ENCODE data around the gene PEPD.

PEPD gene

DNA sequence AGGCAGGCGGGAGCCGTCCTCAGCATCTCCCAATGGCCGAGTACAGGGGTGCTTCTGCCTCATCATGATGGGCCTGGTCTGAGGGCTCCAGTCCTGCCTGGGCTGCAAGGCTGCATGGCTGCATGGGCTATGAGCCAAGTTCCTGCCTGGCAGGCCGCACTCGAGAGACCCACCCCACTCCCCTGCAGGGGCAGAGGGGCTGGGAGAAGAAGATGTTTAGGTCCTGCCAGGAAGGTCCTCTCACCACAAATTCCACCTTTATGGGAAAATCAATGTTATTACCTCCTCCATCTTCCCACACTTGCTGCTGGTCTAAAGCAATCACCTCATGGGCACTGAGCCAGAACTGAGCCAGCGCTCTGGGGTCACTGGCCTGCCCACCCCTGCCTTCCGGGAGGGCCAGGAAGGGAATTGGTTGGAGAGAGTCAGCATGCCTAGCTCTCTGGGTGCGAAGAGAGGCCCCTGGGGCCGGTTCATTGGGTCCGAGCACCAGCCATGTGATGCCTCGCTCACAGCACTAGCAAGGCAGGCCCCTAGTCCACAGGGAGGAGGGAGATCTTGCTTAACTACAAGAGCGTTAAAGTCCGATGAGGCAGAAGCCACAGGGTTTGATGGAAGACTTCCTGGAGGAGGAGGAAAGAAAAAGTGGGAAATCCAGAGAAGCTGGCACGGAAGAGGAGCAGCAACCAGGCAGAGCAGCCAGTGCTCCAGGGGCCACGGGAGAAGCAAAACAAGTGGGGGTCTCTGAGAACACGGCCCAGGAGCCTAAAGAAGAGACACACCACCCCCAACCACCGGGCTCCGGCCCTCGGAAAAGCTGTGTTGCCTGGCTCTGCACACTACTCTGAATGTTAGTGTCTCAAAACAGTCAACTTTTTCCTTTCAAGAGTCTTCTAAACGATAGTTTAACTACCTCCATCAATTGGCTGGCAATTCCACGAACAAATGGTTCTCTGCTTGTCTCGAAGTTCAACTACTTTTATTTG lies 84.9 kb downstream of the PEPD start:
- no peak for DNase-seq

DNA sequence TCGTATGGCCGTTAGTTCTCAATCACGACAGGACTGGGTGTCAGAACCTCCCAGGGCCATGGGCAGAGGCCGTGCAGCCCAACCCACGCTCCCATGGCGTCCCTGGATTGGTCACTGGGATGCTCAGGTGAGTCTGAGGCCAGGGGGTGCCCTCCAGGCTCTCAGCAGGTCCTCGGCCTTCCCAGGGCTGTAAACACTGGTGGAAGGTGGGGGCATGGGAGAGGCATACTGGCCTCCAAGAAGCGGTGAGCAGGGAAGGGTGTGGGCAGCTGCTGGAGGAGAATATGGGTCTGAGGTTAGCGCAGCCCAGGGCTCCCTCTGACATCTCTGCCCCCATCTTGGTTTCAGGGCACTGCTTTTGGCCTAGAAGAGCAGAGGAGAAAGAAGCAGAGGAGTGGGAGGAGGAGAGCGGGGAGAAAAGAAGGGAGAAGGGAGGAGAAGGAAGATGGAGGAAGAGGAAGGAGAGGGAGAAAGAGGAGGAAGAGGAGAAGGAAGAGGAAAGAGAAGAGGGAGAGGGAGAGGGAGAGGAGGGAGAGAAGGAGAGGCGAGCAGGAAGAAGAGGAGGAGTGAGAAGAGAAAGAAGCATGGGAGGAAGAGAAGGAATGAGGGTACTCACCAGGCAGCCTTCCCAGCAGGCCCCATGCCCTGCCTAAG lies 85.8 kb downstream of the PEPD start:
- no peak for DNase-seq

DNA sequence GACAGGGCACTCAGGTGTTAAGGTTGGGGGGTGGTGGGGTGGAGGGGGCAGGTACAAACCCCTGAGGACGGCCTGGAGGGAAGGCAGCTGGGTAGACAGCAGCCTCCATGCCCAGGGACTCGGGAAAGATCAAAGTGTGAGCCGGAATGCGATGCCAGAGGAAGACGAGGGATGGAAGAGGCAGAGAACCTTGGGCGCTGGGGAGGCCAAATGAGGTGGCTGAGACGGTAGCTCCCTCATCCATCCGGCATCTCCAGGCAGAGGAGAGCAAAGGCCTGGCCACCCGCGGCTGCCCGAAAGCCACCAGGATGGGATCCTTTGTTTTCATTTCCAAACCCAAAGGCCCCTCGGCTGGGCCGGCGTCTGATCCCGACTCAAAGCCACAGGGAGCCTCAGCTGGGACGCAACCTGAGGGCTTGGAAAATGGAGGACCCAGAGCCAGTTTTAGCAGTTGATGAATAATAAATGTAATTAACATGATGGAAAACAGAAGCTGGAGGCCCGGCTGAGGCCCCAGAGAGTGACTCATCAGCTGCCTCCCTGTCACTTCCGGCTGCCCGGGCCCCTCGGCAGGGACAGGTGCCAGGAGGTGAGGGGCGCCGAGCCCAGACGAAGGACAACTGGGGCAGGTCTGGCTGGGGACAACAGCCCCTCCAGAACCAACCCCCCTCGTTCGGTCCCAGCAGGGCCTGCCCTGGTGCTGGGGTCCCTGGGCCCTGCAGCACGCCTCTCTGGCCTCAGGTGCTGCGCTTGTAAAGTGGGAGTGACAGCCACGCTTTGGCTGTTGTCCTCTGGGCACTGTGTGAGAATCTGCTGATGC lies 86.5 kb downstream of the PEPD start:
- DNase-seq, result no peak

DNA sequence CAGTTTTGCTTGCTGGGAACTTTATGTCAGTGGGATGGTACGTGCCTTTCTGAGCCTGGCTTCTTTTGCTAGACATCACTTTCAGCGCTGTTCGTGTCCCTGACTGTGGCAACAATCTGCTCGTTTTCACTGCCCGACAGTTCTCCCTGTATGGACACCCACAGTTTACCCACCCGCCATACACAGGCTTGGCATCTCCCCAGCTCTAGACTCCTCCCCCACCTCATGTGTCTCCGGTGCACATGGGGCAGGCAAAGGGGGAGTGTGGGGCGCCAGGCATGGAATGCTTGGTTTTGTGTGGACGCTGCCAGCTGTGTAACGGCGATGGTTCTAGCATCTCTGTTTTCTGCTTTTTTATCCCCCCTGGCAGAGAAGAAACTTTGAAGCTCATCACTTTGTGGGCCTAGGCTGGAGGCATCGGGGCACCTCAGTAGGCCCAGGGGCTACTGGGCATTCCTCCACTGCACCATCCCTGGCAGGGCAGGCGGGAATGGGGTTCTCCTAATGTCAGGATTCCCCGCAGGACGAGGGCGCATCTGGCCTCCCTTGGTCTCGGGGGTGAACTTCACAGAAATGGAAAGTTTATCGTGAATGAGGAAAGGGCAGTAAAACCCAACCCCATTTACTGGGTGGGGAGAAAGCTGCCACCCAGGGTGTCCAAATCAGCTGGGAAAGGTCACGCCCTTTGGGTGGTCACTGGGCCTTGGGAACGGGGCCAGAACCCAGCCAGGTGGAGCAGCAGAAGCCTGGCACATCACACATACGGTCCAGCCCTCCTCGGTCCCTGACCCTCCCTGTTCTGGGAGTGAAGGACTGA lies 87.3 kb downstream of the PEPD start:
- no peak for DNase-seq

DNA sequence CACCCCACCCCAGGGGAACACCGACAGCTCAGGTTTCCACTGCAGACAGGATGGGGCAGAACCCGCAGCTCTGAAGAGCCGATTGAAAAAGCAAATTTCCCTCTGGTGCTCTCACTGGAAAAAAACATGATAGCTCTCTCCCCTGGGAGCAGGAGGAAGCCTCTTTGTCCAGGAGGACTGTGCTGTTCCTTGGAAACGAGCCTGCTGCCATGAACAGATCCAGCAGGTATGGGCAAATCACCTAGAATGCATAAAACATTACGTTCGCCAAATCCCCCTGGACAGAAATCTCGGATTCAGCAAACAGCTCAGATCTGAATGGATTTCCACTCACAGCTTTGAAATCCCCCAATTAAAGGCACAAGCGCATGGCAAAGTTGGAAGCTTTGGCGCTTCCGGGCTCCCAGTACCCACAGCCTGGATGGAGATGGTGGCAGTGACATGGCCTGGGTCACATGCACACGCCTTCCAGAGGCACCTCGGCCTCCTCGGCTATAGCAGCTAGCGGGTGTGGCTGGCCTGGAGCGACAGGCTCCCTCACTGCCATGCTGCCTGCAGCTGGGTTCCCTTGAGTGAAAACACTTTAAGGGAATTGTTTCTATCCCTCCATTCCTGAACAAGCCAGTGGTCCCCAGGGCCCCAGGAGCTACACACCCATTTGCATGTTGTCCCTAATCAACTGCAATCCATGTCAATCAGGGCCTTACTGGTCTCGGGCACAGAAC lies 89.0 kb downstream of the PEPD start:
- DNase-seq, result no peak

DNA sequence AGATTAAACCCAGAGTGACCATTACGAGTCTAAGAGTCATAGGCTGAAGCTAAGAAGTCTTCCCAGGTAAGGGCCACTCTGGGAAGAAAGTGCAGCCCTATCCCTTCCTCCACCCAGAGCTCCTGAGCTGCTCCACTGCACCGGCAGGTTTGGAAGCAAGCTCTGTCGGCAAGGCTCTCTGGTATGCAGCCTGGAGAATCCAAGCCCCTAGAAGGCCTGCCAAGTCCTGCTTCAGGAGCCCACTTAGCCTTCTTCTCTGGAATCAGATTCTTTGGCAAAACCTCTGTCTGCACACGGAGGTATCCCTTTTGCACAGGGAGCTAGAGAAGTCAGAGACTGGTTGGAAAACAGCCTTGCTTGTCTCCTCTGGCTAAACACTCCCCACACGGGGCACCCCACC lies 89.6 kb downstream of the PEPD start:
- DNase-seq, result no peak

DNA sequence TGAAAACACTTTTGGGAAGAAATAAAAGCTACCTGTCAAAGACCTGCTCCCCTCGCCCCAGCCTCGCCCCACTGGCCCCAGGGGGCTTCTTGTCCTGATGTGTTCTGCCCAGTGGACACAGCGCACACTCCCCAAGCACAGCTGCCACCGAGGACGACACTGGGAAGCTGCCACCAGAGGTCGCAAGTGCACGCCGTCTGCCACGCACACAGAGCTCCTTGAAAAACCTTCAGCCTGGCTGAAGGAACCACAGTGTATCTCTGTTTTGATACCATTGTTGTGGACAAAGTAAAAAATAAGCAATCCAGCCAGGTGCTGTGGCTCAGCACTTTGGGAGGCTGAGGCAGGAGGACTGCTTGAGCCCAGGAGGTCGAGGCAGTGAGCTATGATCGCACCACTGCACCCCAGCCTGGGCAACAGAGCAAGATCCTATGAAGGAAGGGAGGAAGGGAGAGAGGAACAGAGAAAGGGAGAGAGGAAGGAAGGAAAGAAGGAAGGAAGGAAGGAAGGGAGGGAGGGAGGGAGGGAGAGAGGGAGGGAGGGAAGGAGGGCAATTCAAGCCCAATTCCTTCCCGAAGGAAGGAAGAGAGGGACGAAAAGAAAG lies 90.8 kb downstream of the PEPD start:
- DNase-seq, result peak; percentile 73

DNA sequence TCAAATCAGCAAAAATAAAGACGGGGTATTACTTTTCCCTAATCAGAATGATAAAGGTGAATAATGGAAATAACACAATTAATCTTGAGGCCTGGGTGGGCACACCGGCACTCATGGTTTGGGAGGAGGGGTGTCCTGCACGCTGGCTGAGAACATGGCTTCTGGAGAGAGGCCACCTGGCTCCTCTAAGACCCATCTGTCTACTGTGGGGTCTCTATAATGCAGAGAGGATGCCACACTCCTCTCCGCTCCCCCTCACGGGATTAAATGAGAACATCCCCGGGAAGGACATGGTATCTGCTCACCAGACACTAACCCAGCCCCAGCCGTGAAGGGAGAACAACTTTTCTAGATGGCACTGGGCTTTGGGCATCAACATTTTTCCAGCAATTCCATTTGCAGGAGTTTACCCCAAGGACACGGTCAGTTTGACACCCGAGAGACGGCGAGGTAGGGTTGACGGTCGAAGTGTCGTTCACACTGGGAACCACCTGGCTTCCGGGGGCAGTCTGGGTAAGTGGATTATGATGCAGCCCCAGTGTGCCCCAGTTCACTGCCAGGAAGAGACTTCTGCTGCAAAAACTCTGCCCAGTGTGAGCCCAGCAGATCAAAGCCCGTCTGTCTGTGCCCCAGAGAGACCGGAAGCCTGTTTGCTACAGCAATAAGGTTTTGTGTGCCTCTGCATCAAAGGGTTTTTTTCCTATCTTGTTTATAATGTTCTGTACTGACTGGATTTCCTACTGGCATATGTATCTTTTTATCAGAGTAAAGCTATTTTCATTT lies 91.5 kb downstream of the PEPD start:
- DNase-seq, result peak; percentile 60

DNA sequence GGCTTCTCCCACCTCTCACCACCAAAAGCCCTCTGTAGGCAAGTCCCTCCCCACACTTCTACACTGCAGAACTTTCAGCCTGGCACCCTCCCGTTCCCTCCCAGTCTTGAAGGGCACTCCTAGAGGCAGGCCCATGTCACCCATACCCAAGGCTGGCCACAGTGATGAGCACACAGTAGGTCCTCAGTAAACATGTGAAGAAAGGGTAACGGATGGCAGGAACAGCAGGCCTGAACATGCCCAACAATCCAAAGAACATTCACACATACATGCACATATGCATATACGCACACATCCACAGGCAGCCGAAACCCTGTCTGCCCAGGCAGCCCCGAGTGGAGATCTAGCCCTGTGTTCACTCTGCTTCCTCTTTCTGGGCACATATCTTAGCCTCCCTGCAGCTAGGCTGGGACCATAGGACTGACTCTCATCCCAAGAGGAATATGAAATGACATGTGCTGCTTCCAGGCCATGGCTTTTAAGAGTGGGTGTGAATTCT lies 92.9 kb downstream of the PEPD start:
- no peak for DNase-seq

DNA sequence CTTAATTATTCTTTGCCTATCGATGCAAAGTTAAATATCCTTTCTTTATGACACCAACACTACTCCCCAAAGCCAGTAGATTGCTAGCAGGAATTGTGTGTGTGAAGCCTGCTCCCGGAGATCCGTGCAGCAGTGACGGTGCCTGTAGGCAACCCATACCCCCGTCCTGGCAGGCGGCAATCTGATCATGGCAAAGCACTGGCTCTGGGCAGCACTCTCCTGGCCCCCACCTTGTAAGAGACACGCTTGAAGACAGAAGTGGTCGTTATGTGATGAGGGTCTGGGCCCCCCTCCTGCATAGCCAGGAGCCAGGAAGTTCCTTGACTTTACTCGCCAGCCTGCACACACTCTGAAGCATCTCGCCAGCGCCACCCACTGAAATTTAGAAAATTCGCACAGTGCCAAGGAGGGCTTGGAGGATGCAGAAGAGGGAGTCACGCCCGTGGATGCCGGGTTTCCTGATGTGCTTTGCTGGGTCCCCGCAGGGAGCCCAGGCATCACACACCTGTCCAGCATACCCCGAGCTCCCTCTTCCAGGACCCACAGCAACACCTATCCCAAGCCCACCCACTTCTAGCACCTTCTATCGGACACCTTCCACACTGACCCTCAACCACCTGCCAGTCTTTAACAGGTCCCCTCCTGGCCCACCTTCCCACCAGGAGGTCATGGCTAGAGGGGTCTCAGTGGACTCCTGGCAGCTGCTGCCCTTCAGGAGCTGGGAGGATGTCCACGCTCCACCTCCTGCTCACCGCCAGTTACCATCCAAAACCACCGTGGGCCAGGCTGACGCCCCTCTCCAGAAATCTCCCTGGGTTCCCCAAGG lies 93.6 kb downstream of the PEPD start:
- no peak for DNase-seq

DNA sequence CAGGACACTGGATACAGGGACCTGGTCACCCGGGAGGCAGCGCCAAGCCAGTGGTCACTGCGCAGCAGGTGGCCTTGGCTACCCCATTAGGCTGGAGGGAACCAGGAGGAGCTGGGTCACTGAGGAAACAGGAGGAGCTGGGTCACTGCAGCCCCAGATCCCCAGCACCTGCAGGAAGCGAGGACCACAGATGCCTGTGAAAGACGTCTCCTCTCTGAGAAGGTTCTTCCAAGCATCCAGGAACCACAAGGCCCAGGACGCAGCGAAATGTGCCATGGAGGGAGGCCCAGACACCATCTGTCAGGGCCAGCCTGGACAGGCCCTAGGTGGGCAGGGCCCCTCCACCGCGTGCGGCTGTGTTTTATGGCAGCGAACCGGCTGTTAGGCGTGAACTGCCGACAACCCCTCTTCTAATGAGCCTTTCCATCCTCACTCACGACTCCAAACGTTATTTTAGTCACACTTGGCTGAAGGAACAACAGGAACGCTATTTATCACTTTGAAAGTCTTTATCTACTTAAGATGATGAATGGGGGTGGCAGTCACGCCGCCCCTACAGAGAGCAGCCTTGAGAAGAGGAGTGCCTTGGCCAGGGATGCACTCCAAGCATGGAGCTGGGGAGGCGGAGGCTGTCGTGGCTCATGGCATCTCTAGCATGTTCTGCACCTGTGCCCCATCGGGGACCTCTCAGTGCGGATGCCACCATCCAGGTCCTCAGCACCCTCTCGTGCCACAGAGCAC lies 94.8 kb downstream of the PEPD start:
- DNase-seq, result no peak

DNA sequence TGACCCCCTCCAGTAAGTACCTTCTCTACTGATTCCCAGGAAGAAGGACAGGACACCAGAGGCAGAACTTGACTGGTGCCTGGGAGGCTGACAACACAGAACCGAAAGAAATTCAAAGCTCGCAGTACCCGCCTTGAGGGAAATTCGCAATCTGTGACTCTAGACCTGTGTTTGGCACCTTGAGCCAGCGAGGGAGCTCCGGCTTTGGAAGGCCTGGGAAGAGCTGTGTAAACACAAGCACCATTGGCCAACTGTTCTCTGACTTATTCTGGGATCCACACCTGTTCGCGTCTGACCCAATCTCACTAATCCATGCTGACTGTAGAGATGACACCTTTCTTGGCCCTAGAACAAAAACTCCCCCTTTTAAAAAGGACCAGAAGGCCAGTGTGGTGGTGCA lies 97.4 kb downstream of the PEPD start:
- DNase-seq, result no peak

DNA sequence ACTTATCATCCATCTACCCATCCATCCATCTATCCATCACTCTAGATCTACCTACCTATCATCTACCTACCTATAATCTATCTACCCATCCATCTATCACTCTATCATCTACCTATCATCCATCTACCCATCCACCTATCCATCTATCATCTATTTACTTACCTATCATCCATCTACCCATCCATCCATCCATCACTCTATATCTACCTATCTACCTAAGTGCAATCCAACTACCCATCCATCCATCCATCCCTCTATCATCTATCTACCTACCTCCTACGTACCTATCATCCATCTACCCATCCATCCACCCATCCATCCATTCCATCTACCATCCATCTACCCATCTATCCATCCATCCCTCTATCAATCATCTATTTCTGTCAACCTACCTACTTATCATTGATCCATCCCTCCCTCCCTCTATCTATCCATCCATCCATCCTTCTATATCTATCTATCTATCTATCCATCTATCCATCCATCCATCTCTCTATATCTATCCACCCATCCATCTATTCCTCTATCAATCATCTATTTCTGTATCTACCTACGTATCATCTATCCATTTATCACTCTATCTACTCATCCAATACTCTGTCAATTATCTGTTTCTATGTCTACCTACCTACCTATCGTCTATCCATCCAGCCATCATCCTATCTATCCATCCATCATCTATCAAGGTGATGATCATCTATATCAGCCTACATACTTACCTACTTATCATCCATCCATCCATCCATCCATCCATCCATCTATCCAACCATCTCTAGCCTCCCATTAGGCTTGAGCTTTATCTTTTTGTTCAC lies 99.0 kb downstream of the PEPD start:
- no peak for DNase-seq

DNA sequence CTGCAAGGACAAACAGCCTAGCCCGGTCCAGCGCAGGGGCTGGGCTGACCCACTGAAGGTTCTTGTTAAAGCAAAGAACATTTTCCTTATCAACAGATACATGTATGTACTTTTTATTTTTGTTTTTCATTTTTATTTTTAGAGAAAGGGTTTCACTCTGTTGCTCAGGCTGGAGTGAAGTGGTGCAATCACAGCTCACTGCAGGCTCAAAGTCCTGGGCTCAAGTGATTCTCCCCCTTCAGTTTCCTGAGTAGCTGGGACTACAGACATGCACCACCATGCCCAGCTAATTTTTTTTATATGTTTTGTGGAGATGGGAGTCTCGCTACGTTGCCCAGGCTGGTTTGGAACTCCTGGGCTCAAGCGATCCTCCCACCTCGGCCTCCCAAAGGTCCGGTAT lies 100.2 kb downstream of the PEPD start:
- no peak for DNase-seq

DNA sequence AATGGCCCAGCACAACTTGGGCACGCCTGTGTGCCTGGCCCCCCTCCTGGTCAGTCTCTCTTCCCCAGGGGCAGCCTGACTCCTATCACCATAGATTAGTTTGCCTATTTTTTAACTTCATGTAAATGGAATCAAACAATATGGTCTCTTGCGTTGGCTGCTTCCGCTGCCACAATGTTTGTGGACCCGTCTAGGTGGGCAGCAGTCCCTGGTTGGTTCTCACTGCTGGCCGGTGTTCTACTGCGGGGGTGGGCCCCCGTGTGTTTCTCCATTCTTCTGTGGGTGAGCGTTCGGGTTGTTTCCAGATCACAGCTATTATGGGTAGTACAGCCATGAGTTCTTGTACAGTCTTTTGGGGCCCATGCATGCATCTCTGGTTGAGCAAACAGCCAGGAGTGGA lies 100.8 kb downstream of the PEPD start:
- no peak for DNase-seq

DNA sequence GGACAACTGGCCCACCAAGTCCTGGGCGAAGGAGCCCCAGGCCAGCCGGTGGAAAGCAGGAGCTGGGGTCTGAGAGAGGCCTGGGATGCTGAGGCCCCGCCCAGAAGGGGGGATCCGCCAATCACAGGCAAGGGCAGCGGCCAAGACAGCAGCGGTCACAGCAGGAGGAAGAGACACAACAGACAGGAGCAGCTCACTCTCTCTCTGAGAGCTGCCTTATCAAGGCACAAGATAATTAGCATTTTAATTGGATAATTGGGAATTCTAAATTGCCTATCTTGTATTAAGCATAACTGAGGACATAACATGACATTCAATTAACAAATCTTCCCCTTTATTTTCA lies 101.8 kb downstream of the PEPD start:
- no peak for DNase-seq

DNA sequence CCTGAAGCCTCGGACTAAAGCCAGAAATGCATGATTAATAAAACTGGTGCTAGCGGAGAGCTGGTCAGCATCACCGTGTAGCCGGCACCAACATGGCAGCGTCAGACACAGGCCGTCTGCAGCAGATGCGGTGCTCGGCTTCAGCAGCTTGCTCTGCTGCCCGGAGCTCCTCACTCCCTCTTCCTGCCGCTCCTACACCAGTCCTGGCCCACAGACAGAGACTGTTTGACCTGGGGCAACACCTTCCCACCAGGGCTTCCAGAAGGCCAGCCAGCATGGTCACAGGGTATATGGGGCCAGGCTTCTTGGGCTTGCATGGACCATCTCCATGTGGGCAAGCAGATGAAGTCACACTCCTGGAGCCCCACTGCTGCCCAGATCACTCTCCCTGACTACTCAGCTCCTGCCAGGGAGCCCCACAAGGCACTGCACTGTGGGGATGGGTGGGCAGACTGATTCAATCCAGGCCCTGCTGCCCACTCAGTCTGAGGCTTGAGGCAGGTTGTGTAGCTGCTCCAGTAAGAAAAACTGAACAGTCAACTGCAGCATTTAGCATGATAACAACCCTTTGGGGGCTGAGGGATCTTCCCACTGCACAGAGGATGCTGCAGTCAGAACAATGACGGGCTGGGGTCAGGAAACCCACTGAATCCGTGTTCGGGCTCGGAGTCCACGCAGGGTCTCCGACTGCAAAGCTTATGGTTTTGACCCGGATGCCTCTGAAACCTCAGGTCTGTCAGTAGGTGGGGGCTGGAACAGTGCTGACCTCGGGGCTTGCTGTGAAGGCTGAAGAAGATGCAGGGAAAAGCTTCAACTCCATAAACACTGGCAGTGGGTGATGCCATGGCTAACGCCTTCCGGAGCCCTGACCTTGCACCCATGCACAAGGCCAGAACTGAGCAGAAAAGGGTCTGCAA lies 102.5 kb downstream of the PEPD start:
- DNase-seq, result no peak

All from CD4-positive, alpha-beta T cell treated with Interleukin-6 for 4 hours (primary cell).